Measurements from ENCODE around the gene TUBB6. TPM values are rescaled to one million over a fixed set of nuclear protein-coding genes. Genes with fewer than 3 reads are reported as not detected.
A peak's percentile ranks its signal among the peaks of the same experiment; 100 is the strongest.

Gene TUBB6
- total and polyA plus RNA-seq, 2 experiments from 2014 or later, result 148 to 329 TPM

- TF ChIP-seq JUNB (IDR thresholded peaks at IDR 0.05; ENCODE audit: unreplicated experiment), result no peak
Observed at GRCh38 chr18:12321333-12321732, 13.3 kb downstream of the TUBB6 start (continued).

GRCh38 chr18:12324991-12325725 lies 17.1 kb downstream of the TUBB6 start:
- no peaks in the 10 kb centered on the region for H3K27me3 Mint-ChIP-seq (ENCODE audit: insufficient read depth, low read depth, poor library complexity)
- H3K36me3 ChIP-seq (ENCODE audit: insufficient read depth), result peaks cover 13% of the 10 kb centered on the region
- H3K27ac Mint-ChIP-seq, result no peak overlapping the region
- no peaks in the 10 kb centered on the region for H3K9me3 Mint-ChIP-seq
- H3K9me2 ChIP-seq (ENCODE audit: insufficient read depth), result no peaks in the 10 kb centered on the region
- peaks cover 38% of the 10 kb centered on the region for H3K79me2 ChIP-seq (replicated peaks; ENCODE audit: insufficient read depth)
- H3K4me1 ChIP-seq (ENCODE audit: insufficient read depth), result no peaks in the 10 kb centered on the region; the same call in 1 of the 2 replicates
- no peak overlapping the region for H3K4me3 ChIP-seq
- H3K27ac ChIP-seq (ENCODE audit: low read depth), result no peak overlapping the region
- no peak overlapping the region for H3K4me2 ChIP-seq
- TF ChIP-seq POLR2AphosphoS5 (IDR thresholded peaks at IDR 0.05; ENCODE audit: low read depth) (no peak), NANOG (IDR thresholded peaks at IDR 0.05; ENCODE audit: borderline replicate concordance) (no peak), ETS1 (IDR thresholded peaks at IDR 0.05) (no peak), EZH2 (IDR thresholded peaks at IDR 0.05; ENCODE audit: low read depth, unreplicated experiment) (no peak)
- H4K20me1 ChIP-seq (replicated peaks; ENCODE audit: insufficient read depth), result peaks cover 10% of the 10 kb centered on the region
- ATAC-seq (no peak), DNase-seq (ENCODE audit: low spot score) (no peak)
- H3K27me3 ChIP-seq (ENCODE audit: insufficient read depth), result no peaks in the 10 kb centered on the region
- peaks cover 74% of the 10 kb centered on the region for H3K36me3 Mint-ChIP-seq (ENCODE audit: low read depth)
- H3K4me1 Mint-ChIP-seq, result peaks cover 7% of the 10 kb centered on the region; the same call in 2 of the 3 replicates
- H3K4me3 Mint-ChIP-seq, result no peak overlapping the region
- H2AFZ ChIP-seq, result no peak overlapping the region
- H3F3A ChIP-seq (replicated peaks; ENCODE audit: low read depth), result peaks cover 24% of the 10 kb centered on the region

- peaks cover 74% of the 10 kb centered on the region for H3K36me3 Mint-ChIP-seq (ENCODE audit: low read depth)
- Histone ChIP-seq H3K9me2 (ENCODE audit: insufficient read depth) (no peaks in the 10 kb centered on the region), H3K79me2 (replicated peaks; ENCODE audit: insufficient read depth) (peaks cover 39% of the 10 kb centered on the region), H3K27ac (ENCODE audit: low read depth) (no peak overlapping the region), H4K20me1 (replicated peaks; ENCODE audit: insufficient read depth) (peaks cover 5% of the 10 kb centered on the region), H2AFZ (no peak overlapping the region), H3F3A (replicated peaks; ENCODE audit: low read depth) (peaks cover 25% of the 10 kb centered on the region), H3K4me1 (ENCODE audit: insufficient read depth) (no peaks in the 10 kb centered on the region; the same call in 1 of the 2 replicates), H3K4me3 (no peak overlapping the region), H3K27me3 (ENCODE audit: insufficient read depth) (no peaks in the 10 kb centered on the region), H3K4me2 (no peak overlapping the region), H3K36me3 (ENCODE audit: insufficient read depth) (peaks cover 13% of the 10 kb centered on the region)
- peaks cover 7% of the 10 kb centered on the region; the same call in 2 of the 3 replicates for H3K4me1 Mint-ChIP-seq
- H3K4me3 Mint-ChIP-seq, result no peak overlapping the region
- DNase-seq (ENCODE audit: low spot score) (no peak), ATAC-seq (no peak)
- H3K27me3 Mint-ChIP-seq (ENCODE audit: insufficient read depth, low read depth, poor library complexity), result no peaks in the 10 kb centered on the region
- no peaks in the 10 kb centered on the region for H3K9me3 Mint-ChIP-seq
- no peak overlapping the region for H3K27ac Mint-ChIP-seq
- 0 out of 2 replicates have a peak, but pooled peaks have one; percentile 17 for TF ChIP-seq POLR2AphosphoS5 (IDR thresholded peaks at IDR 0.05; ENCODE audit: low read depth)
- no peak for TF ChIP-seq CTCF (conservative IDR thresholded peaks at IDR 0.05; ENCODE audit: low read depth in 2 of 2)
Observed at GRCh38 chr18:12325726-12326245, 17.7 kb downstream of the TUBB6 start.
